ENCODE results near the gene TM2D3. TPM values are rescaled to one million over a fixed set of nuclear protein-coding genes. Genes with fewer than 3 reads are reported as not detected.

TM2D3 gene
- total RNA-seq = 10 to 100 TPM; 32.7 to 40.7 TPM

GRCh38 chr15:101652098-101652785 lies at the start of gene TM2D3:
TSS of gene TM2D3 (minus strand) at chr15:101652381. CDS start at chr15:101652361, 20 bp downstream.
- DNase-seq (peak; percentile 96 to 99), ATAC-seq (replicated peaks in 1 of 2) (peak; percentile 96 to 97)
- H3K9me3 Mint-ChIP-seq = no peaks in the 10 kb centered on the region
- peak within 1 kb of the TSS; percentile 99 for H3K27ac Mint-ChIP-seq
- no peaks in the 10 kb centered on the region for H3K27me3 Mint-ChIP-seq (ENCODE audit: low read depth)
- H3K4me1 Mint-ChIP-seq (ENCODE audit: low read depth) = peaks cover 51% of the 10 kb centered on the region
- peaks cover 2 to 12% of the 10 kb centered on the region in 2 donors for H3K36me3 Mint-ChIP-seq (ENCODE audit: insufficient read depth in 2 of 2)
- peak within 1 kb of the TSS; percentile 89 to 99 for H3K4me3 Mint-ChIP-seq

- no peaks in the 10 kb centered on the region for H3K9me3 Mint-ChIP-seq
- DNase-seq = no peak
- H3K27me3 Mint-ChIP-seq (ENCODE audit: low read depth) = no peaks in the 10 kb centered on the region
- H3K27ac Mint-ChIP-seq = no peak overlapping the region
- no peak overlapping the region for H3K4me3 Mint-ChIP-seq
- peaks cover 31% of the 10 kb centered on the region for H3K4me1 Mint-ChIP-seq (ENCODE audit: low read depth)
- ATAC-seq (replicated peaks in 1 of 2) = peak in 1 of 2 donors; percentile 62
- peaks cover 14 to 16% of the 10 kb centered on the region in 2 donors for H3K36me3 Mint-ChIP-seq (ENCODE audit: insufficient read depth in 2 of 2)
Observed at GRCh38 chr15:101698314-101698713, 46.1 kb upstream of the TM2D3 start.

GRCh38 chr15:101697488-101697887 lies 45.3 kb upstream of the TM2D3 start:
- ATAC-seq (replicated peaks in 1 of 2) (peak; percentile 64 to 76), DNase-seq (no peak)
- peak overlapping the region; percentile 86 for H3K27ac Mint-ChIP-seq
- no peaks in the 10 kb centered on the region for H3K27me3 Mint-ChIP-seq (ENCODE audit: low read depth)
- H3K36me3 Mint-ChIP-seq (ENCODE audit: insufficient read depth in 2 of 2) = peaks cover 14 to 23% of the 10 kb centered on the region in 2 donors
- H3K4me3 Mint-ChIP-seq = peak overlapping the region; percentile 53 to 65
- H3K4me1 Mint-ChIP-seq (ENCODE audit: low read depth) = peaks cover 39% of the 10 kb centered on the region
- H3K9me3 Mint-ChIP-seq = peaks cover 0 to 2% of the 10 kb centered on the region in 2 donors

- H3K36me3 Mint-ChIP-seq (ENCODE audit: insufficient read depth in 2 of 2) = peaks cover 17 to 22% of the 10 kb centered on the region in 2 donors
- peaks cover 40% of the 10 kb centered on the region for H3K4me1 Mint-ChIP-seq (ENCODE audit: low read depth)
- ATAC-seq (replicated peaks in 1 of 2) (no peak), DNase-seq (no peak)
- H3K4me3 Mint-ChIP-seq = peak overlapping the region; percentile 53 to 65
- H3K27me3 Mint-ChIP-seq (ENCODE audit: low read depth) = no peaks in the 10 kb centered on the region
- H3K9me3 Mint-ChIP-seq = peaks cover 0 to 2% of the 10 kb centered on the region in 2 donors
- peak overlapping the region; percentile 86 for H3K27ac Mint-ChIP-seq
Observed at GRCh38 chr15:101696829-101697228, 44.6 kb upstream of the TM2D3 start.

- H3K9me3 Mint-ChIP-seq = peaks cover 0 to 2% of the 10 kb centered on the region in 2 donors
- no peak overlapping the region for H3K27ac Mint-ChIP-seq
- DNase-seq (no peak), ATAC-seq (replicated peaks in 1 of 2) (no peak)
- H3K4me3 Mint-ChIP-seq = no peak overlapping the region
- H3K36me3 Mint-ChIP-seq (ENCODE audit: insufficient read depth in 2 of 2) = peaks cover 9 to 15% of the 10 kb centered on the region in 2 donors
- H3K27me3 Mint-ChIP-seq (ENCODE audit: low read depth) = no peaks in the 10 kb centered on the region
- H3K4me1 Mint-ChIP-seq (ENCODE audit: low read depth) = peaks cover 40% of the 10 kb centered on the region
Observed at GRCh38 chr15:101694261-101694660, 42.1 kb upstream of the TM2D3 start.

GRCh38 chr15:101692801-101693598 lies 40.8 kb upstream of the TM2D3 start:
- Mint-ChIP-seq H3K4me3 (peak overlapping the region; percentile 22 to 29), H3K27ac (peak overlapping the region; percentile 62), H3K36me3 (ENCODE audit: insufficient read depth in 2 of 2) (peaks cover 9 to 15% of the 10 kb centered on the region in 2 donors), H3K4me1 (ENCODE audit: low read depth) (peaks cover 40% of the 10 kb centered on the region), H3K27me3 (ENCODE audit: low read depth) (no peaks in the 10 kb centered on the region), H3K9me3 (peaks cover 0 to 2% of the 10 kb centered on the region in 2 donors)
- ATAC-seq (replicated peaks in 1 of 2) (peak; percentile 13 to 20), DNase-seq (peak in 1 of 2 donors; percentile 7)

- H3K36me3 Mint-ChIP-seq (ENCODE audit: insufficient read depth in 2 of 2) = peaks cover 2 to 7% of the 10 kb centered on the region in 2 donors
- no peaks in the 10 kb centered on the region for H3K27me3 Mint-ChIP-seq (ENCODE audit: low read depth)
- H3K4me3 Mint-ChIP-seq = no peak overlapping the region
- DNase-seq (peak; percentile 33 to 35), ATAC-seq (replicated peaks in 1 of 2) (peak; percentile 82 to 88)
- peaks cover 0 to 2% of the 10 kb centered on the region in 2 donors for H3K9me3 Mint-ChIP-seq
- H3K27ac Mint-ChIP-seq = no peak overlapping the region
- peaks cover 24% of the 10 kb centered on the region for H3K4me1 Mint-ChIP-seq (ENCODE audit: low read depth)
Observed at GRCh38 chr15:101689901-101690300, 37.7 kb upstream of the TM2D3 start.

GRCh38 chr15:101686718-101687117 lies 34.5 kb upstream of the TM2D3 start:
- Mint-ChIP-seq H3K9me3 (no peaks in the 10 kb centered on the region), H3K36me3 (ENCODE audit: insufficient read depth in 2 of 2) (no peaks in the 10 kb centered on the region), H3K27ac (no peak overlapping the region), H3K4me3 (no peak overlapping the region), H3K4me1 (ENCODE audit: low read depth) (peaks cover 5% of the 10 kb centered on the region), H3K27me3 (ENCODE audit: low read depth) (no peaks in the 10 kb centered on the region)
- DNase-seq (no peak), ATAC-seq (replicated peaks in 1 of 2) (no peak)

- H3K27ac Mint-ChIP-seq = no peak overlapping the region
- no peak for ATAC-seq (replicated peaks in 1 of 2)
- H3K4me1 Mint-ChIP-seq (ENCODE audit: low read depth) = peaks cover 5% of the 10 kb centered on the region
- DNase-seq = no peak
- no peak overlapping the region for H3K4me3 Mint-ChIP-seq
- H3K36me3 Mint-ChIP-seq (ENCODE audit: insufficient read depth in 2 of 2) = no peaks in the 10 kb centered on the region
- no peaks in the 10 kb centered on the region for H3K27me3 Mint-ChIP-seq (ENCODE audit: low read depth)
- no peaks in the 10 kb centered on the region for H3K9me3 Mint-ChIP-seq
Observed at GRCh38 chr15:101684877-101685276, 32.7 kb upstream of the TM2D3 start.

- Mint-ChIP-seq H3K9me3 (no peaks in the 10 kb centered on the region), H3K4me1 (ENCODE audit: low read depth) (peaks cover 5% of the 10 kb centered on the region), H3K27me3 (ENCODE audit: low read depth) (no peaks in the 10 kb centered on the region), H3K27ac (no peak overlapping the region), H3K36me3 (ENCODE audit: insufficient read depth in 2 of 2) (no peaks in the 10 kb centered on the region), H3K4me3 (no peak overlapping the region)
- no peak for DNase-seq
- ATAC-seq (replicated peaks in 1 of 2) = peak; percentile 24 to 33
Observed at GRCh38 chr15:101684384-101684783, 32.2 kb upstream of the TM2D3 start.

GRCh38 chr15:101679806-101680205 lies 27.6 kb upstream of the TM2D3 start:
- Mint-ChIP-seq H3K4me1 (ENCODE audit: low read depth) (peaks cover 11% of the 10 kb centered on the region), H3K4me3 (no peak overlapping the region), H3K9me3 (no peaks in the 10 kb centered on the region), H3K27ac (no peak overlapping the region), H3K27me3 (ENCODE audit: low read depth) (no peaks in the 10 kb centered on the region), H3K36me3 (ENCODE audit: insufficient read depth in 2 of 2) (peaks cover 0 to 3% of the 10 kb centered on the region in 2 donors)
- DNase-seq = no peak
- no peak for ATAC-seq (replicated peaks in 1 of 2)

- peaks cover 6% of the 10 kb centered on the region for H3K4me1 Mint-ChIP-seq (ENCODE audit: low read depth)
- ATAC-seq (replicated peaks in 1 of 2) (no peak), DNase-seq (no peak)
- peaks cover 0 to 3% of the 10 kb centered on the region in 2 donors for H3K36me3 Mint-ChIP-seq (ENCODE audit: insufficient read depth in 2 of 2)
- H3K4me3 Mint-ChIP-seq = no peak overlapping the region
- H3K27me3 Mint-ChIP-seq (ENCODE audit: low read depth) = no peaks in the 10 kb centered on the region
- H3K9me3 Mint-ChIP-seq = no peaks in the 10 kb centered on the region
- H3K27ac Mint-ChIP-seq = no peak overlapping the region
Observed at GRCh38 chr15:101676921-101677329, 24.7 kb upstream of the TM2D3 start.
